Stimulated activated CD8-positive, alpha-beta memory T cell treated with anti-CD3 and anti-CD28 coated beads, Interleukin-4, amount 100 ng/mL, for 4 hours (primary cell): ENCODE results near the gene NEAT1.

ENCODE experiments used
- DNase-seq, 2 donors: peaks; one replicate each; pipeline ENCODE4 v3.0.0-alpha.2; 2020; ENCODE audit warnings: low read depth in 2 of 2, low spot score in 1 of 2

NEAT1 gene

GRCh38 chr11:65479184-65480145 lies 56.9 kb downstream of the NEAT1 start:
- no peak for DNase-seq

GRCh38 chr11:65482306-65482850 lies 59.8 kb downstream of the NEAT1 start:
- no peak for DNase-seq

GRCh38 chr11:65485920-65486219 lies 63.3 kb downstream of the NEAT1 start:
- DNase-seq, result no peak

GRCh38 chr11:65486570-65487466 lies 64.2 kb downstream of the NEAT1 start:
- DNase-seq, result no peak

GRCh38 chr11:65487467-65488272 lies 65.1 kb downstream of the NEAT1 start:
- no peak for DNase-seq

GRCh38 chr11:65488273-65489034 lies 65.9 kb downstream of the NEAT1 start:
- no peak for DNase-seq

GRCh38 chr11:65489035-65489705 lies 66.6 kb downstream of the NEAT1 start:
- no peak for DNase-seq

GRCh38 chr11:65489706-65490320 lies 67.2 kb downstream of the NEAT1 start:
- no peak for DNase-seq

- DNase-seq, result no peak
Measured at GRCh38 chr11:65491163-65491465, 68.5 kb downstream of the NEAT1 start.

GRCh38 chr11:65491614-65492386 lies 69.2 kb downstream of the NEAT1 start:
- no peak for DNase-seq

GRCh38 chr11:65492387-65492636 lies 69.7 kb downstream of the NEAT1 start:
- DNase-seq, result no peak

GRCh38 chr11:65492637-65493366 lies 70.2 kb downstream of the NEAT1 start:
- DNase-seq, result no peak

- DNase-seq, result no peak
Measured at GRCh38 chr11:65493367-65494176, 71.0 kb downstream of the NEAT1 start.
